Neural cell (in vitro differentiated cells): ENCODE data around the gene SFRP2. TPM values are rescaled to one million over a fixed set of nuclear protein-coding genes. Genes with fewer than 3 reads are reported as not detected.
A peak's percentile ranks its signal among the peaks of the same experiment; 100 is the strongest.

Experiments used
- H2AFZ ChIP-seq: fragments of 200-600, 300-800 bp; sonication (generic), shearing (Covaris generic); 2 replicates; pipeline ENCODE4 v1.6.0; 2014; ENCODE audit warnings: low read depth, mild to moderate bottlenecking, antibody characterized with exemption, low read length, moderate library complexity
- H3F3A ChIP-seq: fragments of 200-600 bp; shearing (Covaris generic); 2 replicates; pipeline ENCODE4 v1.6.1; 2016; ENCODE audit warnings: mild to moderate bottlenecking, moderate library complexity, mixed read lengths, antibody characterized with exemption, low read length; ENCODE audit not compliant: insufficient read depth, poor library complexity, severe bottlenecking
- H3K27ac ChIP-seq: fragments of 200-600, 300-800 bp; sonication (generic), shearing (Covaris generic); 2 replicates; pipeline ENCODE4 v1.5.1; 2014; ENCODE audit warnings: mild to moderate bottlenecking, low read length, moderate library complexity
- H3K27me3 ChIP-seq: fragments of 300-800, 200-600 bp; sonication (generic), shearing (Covaris generic); 2 replicates; pipeline ENCODE4 v1.6.0; 2014; ENCODE audit warnings: mild to moderate bottlenecking, low read depth, low read length, moderate library complexity; ENCODE audit not compliant: insufficient read depth
- H3K36me3 ChIP-seq: fragments of 300-800, 200-600 bp; sonication (generic), shearing (Covaris generic); 2 replicates; pipeline ENCODE4 v1.5.1; 2014; ENCODE audit warnings: mild to moderate bottlenecking, antibody characterized with exemption, low read length, moderate library complexity; ENCODE audit not compliant: insufficient read depth
- H3K4me2 ChIP-seq: fragments of 300-800, 200-600 bp; sonication (generic), shearing (Covaris generic); 2 replicates; pipeline ENCODE4 v1.6.0; 2014; ENCODE audit warnings: mild to moderate bottlenecking, low read length
- H3K4me3 ChIP-seq: fragments of 300-800, 200-600 bp; sonication (generic), shearing (Covaris generic); 2 replicates; pipeline ENCODE4 v1.5.1; 2014; ENCODE audit warnings: mild to moderate bottlenecking, low read length, moderate library complexity
- H3K79me2 ChIP-seq: fragments of 200-600 bp; shearing (Covaris generic); replicated peaks from 2 replicates; pipeline ENCODE4 v1.6.0; 2014; ENCODE audit warnings: mild to moderate bottlenecking, low read length, moderate library complexity; ENCODE audit not compliant: insufficient read depth
- H3K9ac ChIP-seq: fragments of 300-800, 200-600 bp; sonication (generic), shearing (Covaris generic); 2 replicates; pipeline ENCODE4 v1.6.1; 2016; ENCODE audit warnings: mild to moderate bottlenecking, low read length, mixed read lengths
- H3K9me2 ChIP-seq: fragments of 200-600 bp; shearing (Covaris generic); 2 replicates; pipeline ENCODE4 v1.6.1; 2016; ENCODE audit warnings: mild to moderate bottlenecking, low read length, mixed read lengths; ENCODE audit not compliant: insufficient read depth
- H3K9me3 ChIP-seq: fragments of 200-600, 300-800 bp; sonication (generic), shearing (Covaris generic); 2 replicates; pipeline ENCODE4 v1.6.1; 2016; ENCODE audit warnings: mild to moderate bottlenecking, mixed run types, low read length, moderate library complexity, mixed read lengths
- H4K20me1 ChIP-seq: fragments of 200-600 bp; shearing (Covaris generic); 2 replicates; pipeline ENCODE4 v1.6.1; 2016; ENCODE audit warnings: mild to moderate bottlenecking, mixed run types; ENCODE audit not compliant: insufficient read depth
- EP300 ChIP-seq: fragments of 450-650 bp; conservative IDR thresholded peaks from 2 replicates; pipeline ENCODE4 v1.6.1; 2014; ENCODE audit warnings: antibody characterized with exemption, mild to moderate bottlenecking, moderate library complexity; ENCODE audit not compliant: poor library complexity, severe bottlenecking
- EZH2 ChIP-seq: fragments of 200-600, 300-800 bp; shearing (Covaris generic), sonication (generic); IDR thresholded peaks from 2 replicates; pipeline ENCODE4 v1.6.1; 2014; ENCODE audit warnings: antibody characterized with exemption, low read length, borderline replicate concordance, mild to moderate bottlenecking; ENCODE audit not compliant: insufficient read depth, poor library complexity, severe bottlenecking
- MXI1 ChIP-seq: fragments of 450-650 bp; conservative IDR thresholded peaks from 2 replicates; pipeline ENCODE4 v1.6.1; 2014; ENCODE audit warnings: antibody characterized with exemption, mild to moderate bottlenecking; ENCODE audit not compliant: poor library complexity, severe bottlenecking
- POLR2AphosphoS5 ChIP-seq: IDR thresholded peaks from 2 replicates; pipeline ENCODE4 v1.6.1; 2012
- RAD21 ChIP-seq: fragments of 450-650 bp; conservative IDR thresholded peaks from 2 replicates; pipeline ENCODE4 v1.6.1; 2014; ENCODE audit warnings: antibody characterized with exemption, mild to moderate bottlenecking, moderate library complexity
- REST ChIP-seq: IDR thresholded peaks from 2 replicates; pipeline ENCODE4 v1.6.1; 2012; ENCODE audit warnings: borderline replicate concordance
- SMC3 ChIP-seq: fragments of 450-650 bp; conservative IDR thresholded peaks from 2 replicates; pipeline ENCODE4 v1.6.1; 2014; ENCODE audit warnings: antibody characterized with exemption, mild to moderate bottlenecking, moderate library complexity; ENCODE audit not compliant: poor library complexity
- TAF1 ChIP-seq: IDR thresholded peaks from 2 replicates; pipeline ENCODE4 v1.6.1; 2012; ENCODE audit warnings: low read depth
- polyA minus RNA-seq: library from RNA; depleted of rRNA, polyadenylated mRNA; stranded (reverse); fragments of >200 nt; gene quantifications from 2 replicates; pipeline ENCODE4 v1.2.3, GENCODE V29; 2014
- polyA plus RNA-seq: library from polyadenylated mRNA; depleted of rRNA; stranded (reverse); fragments of >200 nt; gene quantifications from 2 replicates; pipeline ENCODE4 v1.2.3, GENCODE V29; 2014
- TF ChIP-seq, protein P1 (sequence below): fragments of 450-650 bp; IDR thresholded peaks from 2 replicates; pipeline ENCODE4 v1.5.1; 2014; ENCODE audit warnings: antibody characterized with exemption, mild to moderate bottlenecking, moderate library complexity; ENCODE audit not compliant: poor library complexity, severe bottlenecking

Gene SFRP2, protein sequence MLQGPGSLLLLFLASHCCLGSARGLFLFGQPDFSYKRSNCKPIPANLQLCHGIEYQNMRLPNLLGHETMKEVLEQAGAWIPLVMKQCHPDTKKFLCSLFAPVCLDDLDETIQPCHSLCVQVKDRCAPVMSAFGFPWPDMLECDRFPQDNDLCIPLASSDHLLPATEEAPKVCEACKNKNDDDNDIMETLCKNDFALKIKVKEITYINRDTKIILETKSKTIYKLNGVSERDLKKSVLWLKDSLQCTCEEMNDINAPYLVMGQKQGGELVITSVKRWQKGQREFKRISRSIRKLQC
- polyA plus RNA-seq (0.40 and 0.51 TPM in 2 replicates), polyA minus RNA-seq (0.49 TPM in 1 of 2 replicates, not detected in the other)

GRCh38 chr4:153788413-153789276 lies at the start of gene SFRP2:
SFRP2 (minus strand) TSS chr4:153789083; CDS start chr4:153788835, 248 bp downstream.
- Histone ChIP-seq H3K4me2 (peak within 1 kb of the TSS; percentile 54), H3K27me3 (peaks cover 57% of the 10 kb centered on the region), H3K27ac (no peak within 1 kb of the TSS), H3K36me3 (no peaks in the 10 kb centered on the region), H3K9me2 (no peaks in the 10 kb centered on the region), H3K79me2 (peaks cover 31% of the 10 kb centered on the region), H3K9ac (peak within 1 kb of the TSS; percentile 49), H4K20me1 (no peaks in the 10 kb centered on the region), H3K4me3 (peak within 1 kb of the TSS; percentile 68), H3F3A (no peaks in the 10 kb centered on the region), H3K9me3 (no peaks in the 10 kb centered on the region), H2AFZ (no peak within 1 kb of the TSS)
- no peak for TF ChIP-seq MXI1
- TF ChIP-seq SMC3 = no peak
- TF ChIP-seq EP300 = no peak
- TF ChIP-seq, protein P1, sequence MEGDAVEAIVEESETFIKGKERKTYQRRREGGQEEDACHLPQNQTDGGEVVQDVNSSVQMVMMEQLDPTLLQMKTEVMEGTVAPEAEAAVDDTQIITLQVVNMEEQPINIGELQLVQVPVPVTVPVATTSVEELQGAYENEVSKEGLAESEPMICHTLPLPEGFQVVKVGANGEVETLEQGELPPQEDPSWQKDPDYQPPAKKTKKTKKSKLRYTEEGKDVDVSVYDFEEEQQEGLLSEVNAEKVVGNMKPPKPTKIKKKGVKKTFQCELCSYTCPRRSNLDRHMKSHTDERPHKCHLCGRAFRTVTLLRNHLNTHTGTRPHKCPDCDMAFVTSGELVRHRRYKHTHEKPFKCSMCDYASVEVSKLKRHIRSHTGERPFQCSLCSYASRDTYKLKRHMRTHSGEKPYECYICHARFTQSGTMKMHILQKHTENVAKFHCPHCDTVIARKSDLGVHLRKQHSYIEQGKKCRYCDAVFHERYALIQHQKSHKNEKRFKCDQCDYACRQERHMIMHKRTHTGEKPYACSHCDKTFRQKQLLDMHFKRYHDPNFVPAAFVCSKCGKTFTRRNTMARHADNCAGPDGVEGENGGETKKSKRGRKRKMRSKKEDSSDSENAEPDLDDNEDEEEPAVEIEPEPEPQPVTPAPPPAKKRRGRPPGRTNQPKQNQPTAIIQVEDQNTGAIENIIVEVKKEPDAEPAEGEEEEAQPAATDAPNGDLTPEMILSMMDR = no peak
- TF ChIP-seq POLR2AphosphoS5 = peak; percentile 39
- TF ChIP-seq TAF1 = no peak
- peak; percentile 8 for TF ChIP-seq RAD21
- TF ChIP-seq REST = no peak
- TF ChIP-seq EZH2 = peak; percentile 76

- no peaks in the 10 kb centered on the region for H3K27me3 ChIP-seq
- no peak overlapping the region for H3K4me2 ChIP-seq
- no peak for TF ChIP-seq SMC3
- TF ChIP-seq RAD21 = no peak
- TF ChIP-seq EZH2 = no peak
- no peak for TF ChIP-seq POLR2AphosphoS5
- TF ChIP-seq EP300 = no peak
- TF ChIP-seq, protein P1 = no peak
- no peak for TF ChIP-seq TAF1
- no peak for TF ChIP-seq REST
- no peak for TF ChIP-seq MXI1
Observed at GRCh38 chr4:153838564-153838963, 49.7 kb upstream of the SFRP2 start.

More at GRCh38 chr4:153838564-153838963, 49.7 kb upstream of the SFRP2 start:
- H3K9ac ChIP-seq = no peak overlapping the region
- no peaks in the 10 kb centered on the region for H3K36me3 ChIP-seq
- no peaks in the 10 kb centered on the region for H3K79me2 ChIP-seq
- H3K9me3 ChIP-seq = no peaks in the 10 kb centered on the region
- H3K4me3 ChIP-seq = no peak overlapping the region
- no peaks in the 10 kb centered on the region for H3F3A ChIP-seq
- H2AFZ ChIP-seq = no peak overlapping the region
- H4K20me1 ChIP-seq = no peaks in the 10 kb centered on the region
- no peak overlapping the region for H3K27ac ChIP-seq
- no peaks in the 10 kb centered on the region for H3K9me2 ChIP-seq
